Measurements from ENCODE around the gene PCDH19.

DNA sequence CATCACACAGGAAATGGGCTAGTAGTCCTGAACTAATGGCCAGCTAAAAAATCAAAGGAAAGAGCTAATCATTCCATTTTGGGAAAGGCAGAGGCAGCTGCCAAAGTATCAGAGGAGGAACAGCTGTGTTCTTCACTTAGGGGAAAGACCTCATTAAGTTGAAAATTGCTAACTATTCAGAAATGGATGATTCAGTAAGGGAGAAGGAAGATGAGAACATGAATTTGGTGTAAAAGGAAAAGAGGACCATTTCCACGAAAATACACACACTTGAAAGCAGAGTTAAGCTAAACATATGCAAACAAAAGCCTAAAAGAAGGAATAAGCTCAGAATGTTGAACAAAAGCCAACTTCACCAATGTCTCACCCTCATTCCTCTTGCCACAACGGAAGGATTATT, 90.4 kb downstream of the PCDH19 start:
- TF ChIP-seq MYC (IDR thresholded peaks at IDR 0.05; ENCODE audit: low read depth, low read length) (no peak), POLR2A (IDR thresholded peaks at IDR 0.05; ENCODE audit: extremely low read depth, insufficient read length) (no peak)
